Stimulated activated CD8-positive, alpha-beta memory T cell treated with anti-CD3 and anti-CD28 coated beads, Interleukin-15, amount 100 ng/mL, for 4 hours (primary cell): ENCODE measurements around the gene TMEM185B.

Experiments used
- DNase-seq, 2 donors: peaks; one replicate each; pipeline ENCODE4 v3.0.0-alpha.2; 2020; ENCODE audit warnings: low read depth in 2 of 2

Gene TMEM185B

GRCh38 chr2:120231974-120232635, 8.9 kb upstream of the TMEM185B start:
- DNase-seq = peak; percentile 46 to 71

GRCh38 chr2:120231564-120231973, 8.4 kb upstream of the TMEM185B start:
- DNase-seq = peak in 1 of 2 donors; percentile 32

DNA sequence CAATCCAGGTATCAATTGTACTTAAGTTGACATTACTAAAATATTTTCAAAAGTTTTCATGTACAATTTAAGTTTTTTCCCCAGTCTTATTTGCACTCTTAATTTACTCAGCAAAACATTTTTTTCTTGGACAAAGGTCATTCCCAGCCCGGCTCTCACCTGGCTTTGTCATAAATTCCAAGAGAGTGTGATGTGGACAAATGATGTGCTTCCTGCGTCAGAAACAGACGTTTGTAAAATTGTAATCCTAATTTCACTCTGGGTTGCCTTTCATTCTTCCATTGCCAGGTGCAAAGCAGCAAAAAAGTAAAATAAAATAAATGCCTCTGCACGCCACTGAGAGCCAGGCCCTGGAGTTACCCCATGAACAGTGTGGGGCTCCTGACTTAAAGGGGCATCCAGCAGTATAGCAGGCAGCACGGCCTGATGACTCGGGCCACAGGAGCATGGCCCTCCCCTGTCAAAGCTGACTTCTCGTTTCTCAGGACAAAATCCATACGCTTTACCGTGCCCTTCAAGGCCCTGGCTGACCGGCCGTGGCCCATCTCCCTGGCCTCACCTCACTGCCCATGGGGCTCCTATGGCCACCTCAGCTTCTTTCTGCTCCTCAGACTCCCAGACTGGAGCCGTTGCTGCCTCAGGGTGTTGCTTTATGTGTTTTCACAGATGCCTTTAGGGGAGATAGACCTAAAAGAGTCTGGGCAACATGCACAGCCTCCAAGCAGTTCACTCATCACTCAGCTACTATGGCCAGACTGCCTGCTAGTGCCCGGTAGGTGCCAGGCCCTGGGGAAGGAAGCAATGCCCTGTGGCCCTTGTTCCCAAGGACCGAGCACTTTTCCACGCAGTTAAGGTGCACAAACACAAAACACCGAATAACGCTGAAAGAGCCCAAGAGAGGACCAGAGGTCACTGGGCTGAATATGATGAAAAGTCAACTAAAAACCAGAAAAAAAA, 7.6 kb upstream of the TMEM185B start:
- DNase-seq = no peak

- no peak for DNase-seq
These were observed 6.1 kb upstream of the TMEM185B start for GRCh38 chr2:120229341-120229740.

- DNase-seq = no peak
These were observed 5.3 kb upstream of the TMEM185B start for GRCh38 chr2:120228503-120228902.

DNA sequence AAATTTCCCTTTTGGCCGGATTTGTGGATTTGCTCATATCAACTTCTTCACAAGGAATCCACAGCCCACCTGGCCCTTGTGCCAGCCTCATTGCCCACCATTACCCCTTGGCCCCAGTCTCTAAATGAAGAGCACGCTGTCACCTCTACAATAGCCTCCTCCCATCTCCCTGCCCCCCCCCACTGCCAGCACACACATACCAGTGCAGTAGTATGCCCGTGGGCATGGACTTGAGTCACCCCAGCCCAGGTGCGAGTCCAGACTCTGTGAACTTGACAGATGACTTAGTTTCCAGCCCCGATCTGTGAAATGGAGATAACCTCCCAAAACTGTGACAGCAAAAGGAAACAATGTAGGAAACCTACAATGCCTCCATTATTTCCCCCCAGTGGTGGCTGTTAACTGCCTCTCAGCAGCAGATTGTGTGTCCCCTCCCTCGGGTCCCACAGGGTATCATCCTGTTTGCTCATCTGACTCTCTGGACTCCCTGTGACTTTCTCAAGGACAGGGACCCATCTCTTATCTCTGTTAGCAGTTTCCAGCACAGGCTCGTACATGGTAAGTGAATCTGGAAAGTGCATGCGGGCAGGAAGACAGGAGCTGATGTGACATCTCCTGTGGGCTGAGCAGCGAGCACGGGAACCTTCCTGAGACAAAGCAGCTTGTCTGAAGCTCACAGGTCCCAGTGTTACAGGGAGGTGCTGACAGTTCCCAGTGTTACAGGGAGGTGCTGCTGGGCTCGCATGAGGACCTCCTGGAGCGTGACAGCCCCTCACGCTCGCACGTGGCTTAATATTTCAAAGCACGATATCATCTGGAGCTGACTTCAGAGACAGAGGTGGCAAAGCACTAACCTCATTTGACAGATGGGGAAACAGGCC, 4.2 kb upstream of the TMEM185B start:
- DNase-seq = no peak

- no peak for DNase-seq
These were observed 3.1 kb upstream of the TMEM185B start for GRCh38 chr2:120226316-120226715.

DNA sequence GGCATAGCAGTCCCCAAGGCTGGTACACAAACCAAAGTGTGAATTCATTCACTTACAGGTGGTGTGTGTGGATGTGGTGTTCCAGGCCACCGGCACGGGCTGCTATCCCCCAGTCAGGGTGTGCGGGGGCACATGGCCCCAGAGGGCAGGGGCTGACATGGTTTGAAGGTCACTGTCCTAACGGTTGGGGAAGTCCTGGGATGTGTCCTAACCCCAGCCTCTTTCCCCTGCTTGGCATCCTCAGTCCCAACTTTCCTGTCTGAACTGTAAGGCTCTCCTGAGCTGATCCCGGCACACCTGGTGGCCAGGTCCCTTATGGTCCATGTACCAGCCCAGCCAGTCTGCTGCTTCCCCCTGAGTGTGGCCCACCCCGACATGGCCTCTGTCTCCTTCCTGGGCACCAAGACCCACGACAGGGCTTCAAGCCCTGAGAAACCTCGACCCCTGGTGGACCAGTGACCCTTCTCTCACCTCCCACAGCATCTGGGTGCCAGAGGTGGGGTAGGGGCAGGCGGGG, 2.4 kb upstream of the TMEM185B start:
- no peak for DNase-seq

- DNase-seq = no peak
These were observed 1.7 kb upstream of the TMEM185B start for GRCh38 chr2:120224735-120225548.

GRCh38 chr2:120224256-120224655, 1.1 kb upstream of the TMEM185B start:
- DNase-seq = no peak

- no peak for DNase-seq
These were observed 790 bp downstream of the TMEM185B start for GRCh38 chr2:120222186-120223033.

GRCh38 chr2:120221616-120222015, 1.6 kb downstream of the TMEM185B start:
- no peak for DNase-seq

- DNase-seq = no peak
These were observed 2.4 kb downstream of the TMEM185B start for GRCh38 chr2:120220756-120221155.

GRCh38 chr2:120219766-120220165, 3.4 kb downstream of the TMEM185B start:
- DNase-seq = no peak

- no peak for DNase-seq
These were observed 3.9 kb downstream of the TMEM185B start for GRCh38 chr2:120219291-120219690.

DNA sequence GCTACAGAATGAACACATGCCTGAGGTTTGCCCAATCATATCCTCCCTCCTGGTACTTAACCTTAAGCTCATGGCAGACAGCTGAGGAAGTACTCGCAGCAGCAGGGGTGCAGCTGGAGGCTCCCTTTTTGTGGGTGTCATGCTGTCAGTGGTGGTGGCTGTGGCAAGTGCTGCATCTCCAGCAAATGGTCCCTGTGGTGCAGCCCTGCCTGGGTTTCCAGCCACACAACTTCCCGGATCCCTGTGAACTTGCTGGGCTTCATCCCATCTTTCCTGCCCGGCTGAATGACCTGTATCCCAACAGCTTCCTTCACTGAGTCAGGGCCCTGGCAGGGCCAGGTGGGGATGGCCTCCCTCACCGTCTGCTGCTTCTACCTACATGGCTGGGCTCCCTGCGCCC, 5.0 kb downstream of the TMEM185B start:
- DNase-seq = no peak

DNA sequence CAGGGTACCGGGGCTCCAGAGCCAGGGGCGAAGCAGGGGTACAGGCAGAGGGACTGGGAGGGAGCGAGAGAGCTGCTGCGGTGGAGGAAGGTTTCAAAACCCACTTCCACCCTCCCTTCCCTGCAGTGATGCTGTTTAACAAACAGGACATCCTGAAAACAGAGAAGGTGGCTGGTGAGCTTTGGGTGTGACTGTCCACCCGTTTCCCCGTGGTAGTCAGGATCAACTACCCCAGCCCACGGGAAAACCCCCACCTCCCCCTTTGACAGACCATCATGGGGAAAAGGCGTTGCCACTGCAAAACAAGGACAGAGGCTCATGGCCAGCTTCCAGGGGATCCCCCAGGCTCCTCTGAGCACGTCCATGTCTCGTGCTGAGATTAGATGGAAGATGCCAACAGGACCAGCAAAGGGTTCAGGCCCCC, 12.9 kb downstream of the TMEM185B start:
- DNase-seq = no peak

- DNase-seq = no peak
These were observed 13.6 kb downstream of the TMEM185B start for GRCh38 chr2:120209427-120210269.
